NCI-H82 treated with DMSO at 0.1 percent for 48 hours (cell line): Measurements from ENCODE around the gene SPTBN2.

Experiments used
- DNase-seq: peaks from one replicate; lab custom pipeline; 2025; ENCODE audit not compliant: unreplicated experiment; lab: John Stamatoyannopoulos, UW

Gene SPTBN2

DNA sequence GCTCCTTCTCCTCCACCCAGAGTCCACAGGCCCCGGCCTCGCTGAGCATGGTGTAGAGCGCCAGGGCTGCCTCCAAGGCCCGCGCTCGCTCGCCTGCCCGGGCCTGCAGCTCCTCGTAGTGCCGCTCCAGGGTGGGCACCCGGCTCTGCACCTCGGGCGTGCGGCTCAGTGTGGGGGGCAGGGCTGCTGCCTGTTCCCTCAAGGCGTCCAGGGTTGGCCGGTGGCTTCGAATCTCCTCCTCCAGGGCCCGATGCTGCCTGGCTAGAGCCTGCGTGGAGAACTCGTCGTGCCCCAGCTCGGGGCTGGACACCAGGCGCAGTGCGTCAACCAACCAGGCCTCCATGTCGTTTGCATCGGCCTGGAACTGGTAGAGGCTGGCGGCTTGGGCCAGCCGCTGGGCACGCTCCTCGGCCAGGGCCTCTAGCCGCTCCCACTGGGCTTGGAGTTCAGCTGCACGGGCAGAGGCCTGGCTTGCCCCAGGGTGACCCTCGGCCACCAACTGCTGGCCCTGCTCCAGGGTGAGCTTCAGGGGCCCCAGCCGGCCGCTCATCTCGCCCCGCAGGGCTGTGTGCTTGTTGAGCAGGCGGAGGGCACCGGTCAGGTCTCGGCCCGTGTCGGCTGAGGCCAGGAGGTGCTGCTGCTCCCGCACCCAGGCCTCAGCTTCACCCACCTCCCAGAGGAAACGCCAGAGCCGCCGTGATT lies 24.2 kb downstream of the SPTBN2 start:
- DNase-seq, result no peak

DNA sequence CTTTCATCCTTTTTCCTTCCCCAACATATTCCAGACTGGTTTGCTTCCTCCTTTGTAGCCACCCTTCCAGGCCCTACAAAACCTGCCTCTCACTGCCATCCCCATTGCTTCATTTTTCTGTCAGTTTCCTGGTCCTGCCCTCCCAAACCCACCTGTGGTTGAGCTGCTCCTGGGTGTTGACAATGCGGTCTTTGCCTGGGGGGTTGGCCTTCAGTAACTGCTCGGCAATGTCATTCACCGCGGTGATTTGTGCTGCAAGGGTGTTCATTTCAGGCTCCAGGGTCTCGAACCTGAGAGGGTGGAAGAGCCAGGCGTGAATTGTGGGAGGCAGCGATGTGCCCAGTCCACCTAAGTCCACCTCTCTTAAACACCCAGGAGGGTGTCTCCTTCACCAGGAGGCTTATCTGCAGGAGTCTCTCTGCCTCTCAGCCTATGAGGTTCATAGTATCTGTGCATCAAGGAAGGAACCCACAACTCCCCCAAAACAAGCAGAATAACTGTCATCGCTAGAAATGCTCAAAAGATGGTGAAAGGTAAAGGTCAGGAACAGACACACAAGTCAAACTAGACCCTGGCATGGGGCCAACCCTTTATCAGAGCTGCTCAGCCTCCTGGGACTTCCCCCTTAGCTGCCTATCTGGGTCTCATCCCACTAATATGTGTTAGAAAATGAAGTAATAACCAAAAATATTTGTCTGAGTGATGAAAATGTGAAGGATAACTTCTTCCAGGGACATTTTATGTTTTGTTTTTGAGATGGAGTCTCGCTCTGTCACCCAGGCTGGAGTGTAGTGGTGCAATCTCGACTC lies 27.4 kb downstream of the SPTBN2 start:
- no peak for DNase-seq

DNA sequence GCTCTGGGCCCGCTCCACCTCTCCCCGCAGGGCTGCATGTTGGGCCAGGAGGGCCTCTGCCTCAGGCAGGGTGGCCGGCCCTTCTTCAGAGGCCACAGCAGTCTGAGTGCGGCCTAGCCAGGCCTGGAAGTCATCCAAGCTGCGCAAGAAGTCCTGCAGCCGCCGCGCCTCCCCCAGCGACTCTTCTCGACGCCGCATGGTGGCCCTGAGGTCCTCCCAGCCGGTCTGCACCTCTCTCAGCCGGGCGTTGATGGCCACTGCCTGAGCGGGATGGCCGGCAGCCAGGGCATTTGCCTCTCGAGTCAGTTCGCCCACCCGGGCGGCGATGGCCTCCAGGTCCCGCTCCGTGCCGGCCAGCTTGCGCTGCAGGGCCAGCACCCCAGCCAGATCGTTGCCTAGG lies 28.3 kb downstream of the SPTBN2 start:
- DNase-seq, result no peak

DNA sequence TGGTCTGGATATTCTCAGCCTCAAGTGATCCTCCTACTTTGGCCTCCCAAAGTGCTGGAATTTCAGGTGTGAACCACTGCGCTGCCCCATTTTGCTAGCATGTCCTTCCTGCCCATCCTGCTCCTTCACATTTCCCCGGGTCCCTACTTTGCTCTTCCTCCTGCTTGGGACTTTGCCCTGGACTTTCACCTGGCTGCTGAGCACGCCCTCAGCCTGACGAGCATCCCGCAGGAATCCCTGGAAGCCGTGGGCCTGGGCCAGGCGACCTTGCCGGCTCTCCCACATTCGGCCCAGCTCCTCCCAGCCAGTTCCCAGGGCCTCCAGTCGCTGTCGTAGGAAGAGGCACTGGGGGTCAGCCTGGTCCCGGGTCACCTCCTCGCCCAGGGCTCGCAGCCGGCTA lies 28.7 kb downstream of the SPTBN2 start:
- no peak for DNase-seq

DNA sequence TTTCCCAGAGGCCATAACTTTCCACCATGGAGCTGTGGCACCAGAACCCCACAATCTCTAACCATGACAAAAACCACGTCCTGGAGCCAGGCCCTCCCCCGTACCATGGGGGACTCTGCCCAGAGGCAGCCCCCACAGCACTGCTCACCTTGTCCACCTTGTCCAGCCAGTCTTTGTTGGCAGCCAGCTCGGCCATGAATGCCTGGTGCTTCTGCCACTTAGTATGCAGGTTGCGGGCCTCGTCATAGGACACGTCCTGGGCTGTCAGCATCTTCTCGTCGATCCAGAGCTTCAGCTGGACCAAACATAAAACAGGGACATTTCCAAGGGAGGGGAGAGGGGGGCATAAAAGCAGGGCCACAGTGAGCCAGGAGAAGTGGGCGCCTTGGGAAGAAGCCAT lies 30.5 kb downstream of the SPTBN2 start:
- DNase-seq, result no peak

DNA sequence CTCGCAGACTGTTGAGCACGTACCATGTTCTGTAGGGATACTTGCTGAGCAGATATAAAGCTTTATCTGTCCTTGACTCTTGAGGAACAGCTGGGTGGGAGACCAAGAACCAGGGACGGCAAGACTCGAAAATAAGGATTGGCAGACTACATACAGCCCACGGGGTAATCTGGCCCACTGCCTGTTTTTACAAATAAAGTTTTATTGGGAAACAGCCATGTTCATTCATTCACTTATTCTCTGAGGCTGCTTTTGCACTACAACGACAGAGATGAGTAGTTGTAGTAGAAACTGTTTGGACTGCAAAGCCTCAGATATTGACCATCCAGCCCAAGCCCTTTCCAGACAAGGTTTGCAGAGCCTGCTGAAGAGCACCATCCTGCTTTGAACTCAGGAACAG lies 31.0 kb downstream of the SPTBN2 start:
- no peak for DNase-seq

DNA sequence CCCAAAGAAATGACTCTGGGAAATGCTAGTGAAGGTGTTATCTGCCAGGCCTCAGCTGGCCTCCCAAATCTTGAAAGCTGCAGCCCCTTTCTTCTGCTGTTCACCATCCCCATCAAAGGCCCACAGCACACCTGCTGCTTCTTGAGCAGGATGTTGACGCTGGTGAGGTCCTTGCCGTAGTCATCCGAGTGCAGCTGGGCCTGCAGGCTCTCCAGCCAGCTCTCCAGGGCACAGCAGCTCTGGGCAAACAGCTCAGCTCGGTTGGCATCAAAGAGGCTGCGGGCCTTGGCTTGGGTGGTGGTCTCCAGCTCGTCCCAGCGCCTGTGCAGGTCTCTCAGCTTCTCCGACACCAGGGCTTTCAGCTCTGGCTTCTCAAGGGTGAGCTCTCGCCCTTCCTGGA lies 32.9 kb downstream of the SPTBN2 start:
- no peak for DNase-seq

DNA sequence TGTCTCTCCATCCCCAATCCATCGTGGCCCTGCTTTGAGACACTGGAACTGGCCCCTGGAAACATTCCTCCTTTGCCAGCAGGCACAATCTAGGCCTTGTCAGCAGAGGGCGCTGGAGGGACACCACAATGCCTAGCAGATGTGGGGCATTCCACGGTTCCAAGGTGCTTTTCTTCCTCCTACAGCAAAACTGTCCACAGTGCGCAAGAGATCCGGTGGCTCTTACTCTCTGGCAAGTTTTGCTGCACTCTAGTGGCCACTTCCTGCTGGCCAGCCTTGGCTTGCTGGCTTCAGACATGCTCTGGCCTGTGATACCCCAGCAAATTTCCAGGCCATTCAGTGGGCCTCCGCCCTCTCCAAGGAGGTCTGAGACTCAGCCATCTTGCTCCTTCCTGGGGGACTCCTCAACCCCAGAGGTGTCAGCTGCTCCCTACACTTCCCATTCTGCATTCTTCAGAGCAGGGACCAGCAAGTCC lies 34.2 kb downstream of the SPTBN2 start:
- DNase-seq, result peak; percentile 78

DNA sequence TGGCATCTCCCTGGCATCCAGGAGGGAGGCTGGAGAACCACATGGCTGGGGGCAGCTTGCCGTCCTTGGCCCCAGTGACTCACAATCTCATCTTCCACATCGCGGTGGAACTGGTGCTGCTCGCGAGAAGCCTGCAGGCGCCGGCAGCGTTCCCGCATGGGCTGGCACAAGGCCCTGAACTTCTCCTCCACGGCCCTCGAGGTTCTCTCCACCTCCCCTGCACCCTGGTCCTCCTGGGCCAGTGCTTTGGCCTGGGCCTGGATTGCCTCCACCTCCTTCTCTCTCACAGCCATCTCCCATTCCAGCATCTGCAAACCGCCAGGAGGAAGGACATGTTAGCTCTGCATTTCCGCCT lies 35.0 kb downstream of the SPTBN2 start:
- DNase-seq, result no peak

DNA sequence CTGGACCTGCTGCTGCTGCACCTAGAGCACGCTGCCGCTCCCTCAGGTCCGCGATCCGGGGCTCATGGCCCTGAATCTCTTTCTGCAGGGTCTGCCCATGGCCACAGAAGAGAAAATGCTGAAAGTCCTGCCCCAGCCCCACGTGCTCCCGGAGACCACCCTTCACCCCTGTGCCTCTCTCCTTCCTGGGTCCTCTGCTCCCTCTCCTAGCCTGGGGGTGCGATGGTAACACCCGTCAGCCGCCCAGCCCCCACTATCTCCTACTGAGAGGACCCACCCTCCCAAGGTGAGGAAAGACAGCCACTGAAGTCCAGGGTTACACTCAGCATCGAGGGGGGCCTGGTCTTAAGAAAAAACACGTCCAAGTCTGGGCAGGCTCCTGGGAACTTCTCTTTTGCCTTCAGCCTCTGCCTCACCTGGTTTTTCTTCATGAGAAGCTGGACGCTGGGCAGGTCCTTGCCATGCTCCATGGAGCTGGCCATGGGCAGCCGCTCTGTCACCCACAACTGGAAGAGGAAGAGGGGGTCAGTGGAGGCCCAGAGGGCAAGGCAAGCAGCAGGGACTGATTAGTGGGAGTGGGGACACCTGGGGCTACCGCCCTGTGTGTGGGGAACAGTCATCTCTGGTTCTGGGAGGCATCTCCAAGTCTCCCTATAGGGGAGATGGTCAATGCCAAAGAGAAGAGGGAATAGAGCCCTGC lies 35.5 kb downstream of the SPTBN2 start:
- DNase-seq, result no peak

DNA sequence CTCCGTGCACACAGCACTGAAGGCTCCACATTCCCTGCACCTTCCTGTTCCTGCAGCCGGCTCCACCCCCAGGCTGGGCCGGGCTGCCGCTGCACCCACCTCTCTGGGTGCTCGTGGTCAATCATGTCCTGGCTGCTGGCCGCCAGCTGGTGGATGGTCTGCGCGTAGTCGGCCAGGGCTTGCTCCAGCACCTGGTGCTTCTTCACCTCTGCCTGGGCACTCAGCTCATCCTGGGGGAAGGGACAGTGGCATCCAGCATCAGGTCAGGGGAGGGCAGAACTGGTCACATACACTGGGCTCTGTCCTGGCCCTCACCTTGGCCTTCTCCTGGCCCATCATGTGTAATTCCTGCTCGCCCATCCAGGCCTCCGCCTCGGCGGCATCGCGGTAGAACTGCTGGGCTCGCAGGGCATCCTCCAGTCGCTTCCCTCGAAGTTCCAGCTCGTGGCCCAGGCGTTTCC lies 36.1 kb downstream of the SPTBN2 start:
- DNase-seq, result no peak

DNA sequence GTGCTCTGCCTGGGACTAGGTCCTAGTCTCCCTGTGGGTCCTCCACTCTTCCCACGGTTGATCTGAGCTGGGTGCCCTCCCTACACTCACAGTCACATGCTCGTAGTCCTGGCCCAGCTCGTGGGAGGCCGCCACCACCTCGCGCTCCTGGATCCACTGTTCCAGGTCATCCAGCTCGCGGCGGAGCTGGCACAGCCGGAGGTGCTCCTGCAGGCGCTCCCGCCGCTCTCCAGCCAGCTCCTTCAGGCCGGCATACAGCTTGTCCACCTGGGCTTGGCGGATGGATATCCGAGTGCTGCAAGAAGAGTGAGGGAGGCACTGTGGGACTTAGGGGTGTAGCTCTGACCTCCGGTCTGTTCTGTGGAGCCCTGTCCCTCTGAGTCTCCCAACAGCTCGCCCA lies 36.6 kb downstream of the SPTBN2 start:
- no peak for DNase-seq

DNA sequence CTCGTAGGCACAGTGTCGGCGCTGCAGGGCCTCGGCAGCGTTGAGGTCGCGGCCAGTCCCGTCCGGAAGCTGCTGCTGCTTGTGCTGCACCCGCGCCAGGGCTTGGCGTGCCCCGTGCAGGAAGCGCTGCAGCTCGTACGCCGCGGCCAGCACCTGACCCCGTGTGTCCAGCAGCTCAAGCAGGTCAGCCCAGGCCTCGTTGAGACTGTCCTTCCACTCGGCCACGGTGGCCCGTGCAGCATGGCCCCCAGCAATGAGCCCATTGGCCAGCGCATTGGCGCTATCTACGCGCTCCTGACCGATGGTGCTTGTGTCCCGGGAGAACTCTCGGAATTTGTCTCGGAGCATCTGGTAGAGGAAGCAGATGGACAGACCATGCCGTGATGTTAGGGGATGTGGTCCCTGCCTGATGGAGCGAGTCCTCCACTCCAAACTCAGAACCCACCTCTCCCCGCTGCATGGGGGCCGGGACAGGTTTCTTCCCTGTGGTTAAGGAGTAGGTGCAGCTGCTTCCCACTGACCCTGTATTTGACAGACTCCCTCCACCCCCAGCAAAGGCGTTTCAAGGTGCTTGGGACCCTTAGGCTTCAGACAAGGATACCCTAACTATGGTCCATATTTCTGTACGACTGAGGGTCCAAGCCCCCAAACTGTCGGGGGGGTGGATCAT lies 37.6 kb downstream of the SPTBN2 start:
- DNase-seq, result no peak

DNA sequence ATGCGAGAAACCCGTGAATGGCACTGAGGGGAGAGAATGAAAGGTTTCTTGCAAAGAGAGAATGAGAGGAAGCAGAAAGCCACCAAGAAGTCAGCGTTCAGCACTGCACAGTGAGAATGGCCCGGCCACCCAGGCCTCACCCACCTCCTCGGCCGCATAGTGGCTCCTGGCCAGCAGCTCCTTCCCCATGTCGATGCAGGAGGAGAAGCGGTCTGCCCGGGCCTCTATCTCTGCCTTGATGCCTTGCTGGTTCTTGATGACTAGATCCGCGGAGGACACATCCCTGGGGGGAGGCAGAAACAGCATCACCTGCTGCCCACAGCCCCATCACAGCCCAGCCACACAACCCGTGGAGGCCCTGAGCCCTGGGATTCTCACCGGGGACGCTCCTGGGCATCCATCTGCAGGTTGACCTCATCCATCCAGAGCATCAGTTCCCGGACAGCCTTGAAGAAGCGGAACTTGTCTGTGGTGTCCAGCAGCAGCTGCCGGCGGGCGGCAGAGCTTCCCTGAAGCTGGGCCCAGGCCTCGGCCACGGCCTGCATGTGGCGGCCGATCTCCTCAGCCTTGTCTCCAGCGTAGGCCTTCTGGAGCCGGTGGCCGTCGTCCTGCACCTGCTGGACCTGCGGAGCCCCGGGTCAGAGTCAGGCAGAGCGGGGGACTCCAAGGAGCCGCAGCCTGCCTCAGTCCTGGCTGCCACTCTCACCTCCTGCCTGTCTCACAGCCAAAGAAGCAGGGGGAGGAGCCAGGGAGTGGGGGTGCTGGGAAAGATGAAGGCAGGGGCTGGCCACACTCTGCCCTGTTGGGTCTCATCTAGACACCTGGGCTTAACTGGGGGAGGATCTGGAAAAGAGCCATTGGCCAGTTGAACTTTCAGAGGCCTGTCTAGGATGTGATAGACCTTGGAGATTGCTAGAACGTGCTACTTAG lies 39.1 kb downstream of the SPTBN2 start:
- DNase-seq, result no peak

DNA sequence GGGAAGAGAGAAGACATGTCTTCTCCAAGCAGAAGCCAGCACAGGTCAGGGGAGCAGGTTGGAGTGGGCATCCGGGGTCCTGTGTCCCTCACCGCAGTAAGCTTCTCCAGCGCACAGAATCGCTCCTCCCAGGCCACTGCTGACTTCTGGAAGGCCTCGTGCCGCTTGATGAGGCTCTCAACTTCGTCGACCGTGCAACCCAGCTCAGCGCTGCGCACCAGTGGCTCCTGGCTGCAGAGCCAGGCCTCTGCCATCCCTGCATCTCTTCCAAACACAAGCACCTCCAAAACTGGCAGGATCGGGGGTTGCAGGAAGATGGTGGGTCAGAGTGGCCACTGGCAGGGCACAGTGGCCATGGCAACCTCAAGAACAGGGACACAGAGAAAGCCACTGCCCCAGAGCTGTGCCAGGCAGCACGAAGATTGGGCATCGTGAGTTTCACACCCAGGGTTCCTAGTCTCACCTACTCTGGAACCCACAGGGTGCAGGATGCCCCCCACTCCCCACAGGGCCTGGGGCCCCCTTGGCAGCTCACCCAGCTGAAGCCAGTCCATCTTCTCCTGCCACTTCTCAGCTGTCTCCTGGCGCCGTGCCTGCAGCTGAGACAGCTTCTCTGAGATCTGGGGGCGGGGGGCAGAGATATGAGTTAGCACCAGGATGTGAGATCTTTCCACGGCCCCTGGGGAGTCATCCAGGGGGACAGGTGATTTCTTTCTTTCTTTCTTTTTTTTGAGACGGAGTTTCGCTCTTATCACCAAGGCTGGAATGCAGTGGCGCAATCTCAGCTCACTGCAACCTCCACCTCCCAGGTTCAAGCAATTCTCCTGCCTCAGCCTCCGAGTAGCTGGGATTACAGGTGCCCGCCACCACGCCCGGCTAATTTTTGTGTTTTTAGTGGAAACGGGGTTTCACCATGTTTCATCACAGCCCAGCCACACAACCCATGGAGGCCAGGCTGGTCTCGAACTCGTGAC lies 40.2 kb downstream of the SPTBN2 start:
- DNase-seq, result no peak

DNA sequence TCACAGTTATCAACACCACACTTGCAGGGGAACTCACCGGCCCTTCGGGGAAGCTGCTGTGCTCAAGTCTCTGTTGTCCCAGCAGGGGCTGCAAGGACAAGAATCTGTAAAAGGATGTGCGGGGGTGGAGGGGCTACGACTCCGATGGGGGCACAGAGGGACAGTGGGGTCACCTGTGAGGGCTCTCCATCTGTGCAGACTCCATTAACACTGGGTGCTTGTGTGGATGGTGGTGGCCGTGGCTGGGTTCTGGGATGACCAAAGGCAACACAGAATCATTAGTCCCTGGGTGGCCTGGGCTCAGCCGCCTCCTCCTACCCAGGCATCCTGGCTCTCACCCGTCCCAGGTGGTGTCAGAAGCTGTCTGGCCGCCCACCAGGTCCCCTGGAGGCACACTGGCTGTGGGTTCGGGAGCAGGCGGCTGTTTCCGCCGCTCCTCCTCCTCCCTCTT lies 41.2 kb downstream of the SPTBN2 start:
- no peak for DNase-seq

DNA sequence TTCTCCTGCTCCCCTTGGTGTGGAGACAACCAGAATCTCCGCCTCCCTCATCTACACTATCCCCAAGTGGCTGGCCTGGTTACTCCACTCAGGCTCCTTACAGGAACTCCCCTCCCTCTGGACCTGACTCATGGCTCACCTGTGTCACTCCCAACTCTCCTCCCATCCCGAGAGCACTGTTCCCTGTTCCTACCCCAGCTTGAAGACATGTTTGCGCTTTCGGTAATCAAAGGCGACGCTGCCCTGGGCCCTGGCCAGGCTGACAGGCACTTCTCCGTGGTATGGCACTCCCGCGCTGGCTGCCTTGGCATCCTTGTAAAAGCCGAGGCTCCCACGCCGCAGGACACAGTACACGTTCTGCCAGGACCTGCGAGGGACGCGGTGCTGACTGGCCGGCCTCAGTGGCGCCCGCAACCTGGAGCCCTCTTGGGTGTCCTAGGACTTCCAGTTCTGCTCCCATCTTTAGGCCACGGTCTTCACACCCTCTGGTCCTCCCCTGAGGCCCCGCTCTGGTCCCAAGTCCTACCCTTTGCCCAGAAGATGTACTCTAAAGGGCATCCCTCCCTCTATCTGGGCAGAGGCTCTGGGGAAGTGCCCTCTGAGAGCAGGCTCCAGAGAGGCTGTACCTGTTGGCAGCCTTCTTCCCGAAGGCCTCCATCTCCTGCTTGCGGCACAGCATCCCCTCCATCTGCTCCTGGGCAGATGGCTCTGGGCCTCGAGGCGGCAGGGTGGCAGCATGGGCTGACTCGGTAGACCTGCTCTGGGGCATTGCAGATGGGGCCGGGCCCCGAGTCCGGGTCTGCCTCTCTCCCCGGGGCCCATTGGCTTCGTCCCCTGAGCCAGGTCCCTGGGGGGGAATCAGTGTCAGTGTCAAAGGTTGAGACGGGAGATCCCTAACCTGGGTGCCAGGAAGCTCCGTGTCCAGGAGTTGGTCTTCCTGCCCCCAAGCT lies 41.9 kb downstream of the SPTBN2 start:
- no peak for DNase-seq
